Measurements from ENCODE around the gene LTC4S.

DNA sequence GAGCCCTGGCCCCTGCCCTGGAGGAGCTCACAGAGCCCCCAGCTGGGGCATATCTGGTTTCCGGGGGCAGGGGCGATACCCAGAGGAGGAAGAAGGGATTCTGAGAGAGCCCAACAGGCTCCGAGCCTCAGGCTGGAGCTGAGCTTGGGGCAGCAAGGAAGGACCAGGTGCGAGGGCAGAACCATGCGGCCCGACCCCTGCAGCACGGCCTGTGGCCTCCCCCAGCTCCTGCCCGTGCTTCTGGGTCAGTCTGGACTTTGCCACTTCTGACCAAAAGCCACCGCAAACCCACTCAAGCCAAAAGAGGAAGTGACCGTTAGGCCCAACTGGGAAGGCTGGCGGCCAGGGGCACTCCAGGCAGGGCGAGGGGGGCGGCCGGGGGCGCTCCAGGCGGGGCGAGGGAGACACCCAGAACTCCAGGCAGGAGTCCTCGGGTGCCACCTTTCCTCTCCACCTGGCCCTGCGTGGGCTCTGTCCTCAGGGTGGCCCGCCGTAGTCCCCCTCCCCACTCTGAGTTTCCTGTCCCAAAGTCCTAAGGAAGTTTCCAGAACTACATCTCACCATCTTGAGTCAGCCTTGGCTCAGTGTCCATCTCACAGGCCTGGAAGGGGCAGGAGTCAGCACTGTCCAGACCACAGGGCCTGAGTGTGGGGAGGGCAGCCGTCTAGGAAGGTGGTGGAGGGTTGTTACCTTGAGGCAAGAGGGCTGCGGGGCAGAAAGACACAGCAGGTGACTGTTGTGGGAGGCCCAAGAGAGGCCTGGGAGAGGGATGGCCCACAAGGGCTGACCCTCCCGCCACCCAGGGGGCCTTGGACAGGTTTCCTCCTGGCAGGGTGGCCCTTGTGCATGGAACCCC, 946 bp upstream of the LTC4S start:
- TF ChIP-seq, protein P1, sequence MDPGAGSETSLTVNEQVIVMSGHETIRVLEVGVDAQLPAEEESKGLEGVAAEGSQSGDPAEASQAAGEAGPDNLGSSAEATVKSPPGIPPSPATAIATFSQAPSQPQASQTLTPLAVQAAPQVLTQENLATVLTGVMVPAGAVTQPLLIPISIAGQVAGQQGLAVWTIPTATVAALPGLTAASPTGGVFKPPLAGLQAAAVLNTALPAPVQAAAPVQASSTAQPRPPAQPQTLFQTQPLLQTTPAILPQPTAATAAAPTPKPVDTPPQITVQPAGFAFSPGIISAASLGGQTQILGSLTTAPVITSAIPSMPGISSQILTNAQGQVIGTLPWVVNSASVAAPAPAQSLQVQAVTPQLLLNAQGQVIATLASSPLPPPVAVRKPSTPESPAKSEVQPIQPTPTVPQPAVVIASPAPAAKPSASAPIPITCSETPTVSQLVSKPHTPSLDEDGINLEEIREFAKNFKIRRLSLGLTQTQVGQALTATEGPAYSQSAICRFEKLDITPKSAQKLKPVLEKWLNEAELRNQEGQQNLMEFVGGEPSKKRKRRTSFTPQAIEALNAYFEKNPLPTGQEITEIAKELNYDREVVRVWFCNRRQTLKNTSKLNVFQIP (CRISPR knock-in tag; IDR thresholded peaks at IDR 0.05; ENCODE audit: borderline replicate concordance, low read depth), result no peak
- TF ChIP-seq OSR1 (CRISPR knock-in tag; IDR thresholded peaks at IDR 0.05) (no peak), ZFP3 (CRISPR knock-in tag; IDR thresholded peaks at IDR 0.05) (no peak), ZFP30 (CRISPR knock-in tag; IDR thresholded peaks at IDR 0.05) (no peak), PPARA (CRISPR knock-in tag; IDR thresholded peaks at IDR 0.05; ENCODE audit: borderline replicate concordance) (no peak), BACH2 (CRISPR knock-in tag; IDR thresholded peaks at IDR 0.05; ENCODE audit: borderline replicate concordance) (no peak)
- TF ChIP-seq, protein P2, sequence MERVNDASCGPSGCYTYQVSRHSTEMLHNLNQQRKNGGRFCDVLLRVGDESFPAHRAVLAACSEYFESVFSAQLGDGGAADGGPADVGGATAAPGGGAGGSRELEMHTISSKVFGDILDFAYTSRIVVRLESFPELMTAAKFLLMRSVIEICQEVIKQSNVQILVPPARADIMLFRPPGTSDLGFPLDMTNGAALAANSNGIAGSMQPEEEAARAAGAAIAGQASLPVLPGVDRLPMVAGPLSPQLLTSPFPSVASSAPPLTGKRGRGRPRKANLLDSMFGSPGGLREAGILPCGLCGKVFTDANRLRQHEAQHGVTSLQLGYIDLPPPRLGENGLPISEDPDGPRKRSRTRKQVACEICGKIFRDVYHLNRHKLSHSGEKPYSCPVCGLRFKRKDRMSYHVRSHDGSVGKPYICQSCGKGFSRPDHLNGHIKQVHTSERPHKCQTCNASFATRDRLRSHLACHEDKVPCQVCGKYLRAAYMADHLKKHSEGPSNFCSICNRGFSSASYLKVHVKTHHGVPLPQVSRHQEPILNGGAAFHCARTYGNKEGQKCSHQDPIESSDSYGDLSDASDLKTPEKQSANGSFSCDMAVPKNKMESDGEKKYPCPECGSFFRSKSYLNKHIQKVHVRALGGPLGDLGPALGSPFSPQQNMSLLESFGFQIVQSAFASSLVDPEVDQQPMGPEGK (CRISPR knock-in tag; IDR thresholded peaks at IDR 0.05; ENCODE audit: borderline replicate concordance), result no peak
- TF ChIP-seq, protein P3, sequence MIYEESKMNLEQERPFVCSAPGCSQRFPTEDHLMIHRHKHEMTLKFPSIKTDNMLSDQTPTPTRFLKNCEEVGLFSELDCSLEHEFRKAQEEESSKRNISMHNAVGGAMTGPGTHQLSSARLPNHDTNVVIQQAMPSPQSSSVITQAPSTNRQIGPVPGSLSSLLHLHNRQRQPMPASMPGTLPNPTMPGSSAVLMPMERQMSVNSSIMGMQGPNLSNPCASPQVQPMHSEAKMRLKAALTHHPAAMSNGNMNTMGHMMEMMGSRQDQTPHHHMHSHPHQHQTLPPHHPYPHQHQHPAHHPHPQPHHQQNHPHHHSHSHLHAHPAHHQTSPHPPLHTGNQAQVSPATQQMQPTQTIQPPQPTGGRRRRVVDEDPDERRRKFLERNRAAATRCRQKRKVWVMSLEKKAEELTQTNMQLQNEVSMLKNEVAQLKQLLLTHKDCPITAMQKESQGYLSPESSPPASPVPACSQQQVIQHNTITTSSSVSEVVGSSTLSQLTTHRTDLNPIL (CRISPR knock-in tag; IDR thresholded peaks at IDR 0.05; ENCODE audit: low read depth), result no peak

Measured in SK-N-SH treated with all-trans-retinoic acid at 6 μM for 48 hours (cell line).